Lung (tissue), 12 donors: ENCODE data around the gene SENP7. TPM values are rescaled to one million over a fixed set of nuclear protein-coding genes. Genes with fewer than 3 reads are reported as not detected.
"Not testable (repeated sequence)": the region's sequence is repeated elsewhere in the genome, so short reads cannot be mapped to it uniquely, and the experiment has no call there.

Source experiments
- ATAC-seq: fragments of 200-7000 bp; cut with Tn5 transposase; one replicate; pipeline ENCODE4 v1.9.1; 2020; ENCODE audit warnings: moderate number of reproducible peaks; ENCODE audit not compliant: insufficient read depth, low FRiP score
- DNase-seq, 3 donors: peaks; one replicate each; pipeline ENCODE4 v3.0.0-alpha.2; 2013 to 2017
- H3K27ac ChIP-seq, 2 donors: one replicate each; pipeline ENCODE4 v1.5.1; 2013; ENCODE audit warnings: mild to moderate bottlenecking in 2 of 2, moderate library complexity in 2 of 2, control low read depth in 1 of 2, inconsistent platforms in 1 of 2, low read depth in 1 of 2, low read length in 1 of 2
- H3K27me3 ChIP-seq, 3 donors: one replicate each; pipeline ENCODE4 v1.5.1; 2013; ENCODE audit warnings: low read length in 2 of 3; ENCODE audit not compliant: control insufficient read depth in 3 of 3, insufficient read depth in 3 of 3
- H3K36me3 ChIP-seq, 4 donors: one replicate each; pipeline ENCODE4 v1.5.1; 2013; ENCODE audit warnings: low read length in 4 of 4, mild to moderate bottlenecking in 1 of 4, moderate library complexity in 1 of 4; ENCODE audit not compliant: control insufficient read depth in 4 of 4, insufficient read depth in 4 of 4
- H3K4me1 ChIP-seq, 5 donors: one replicate each; pipeline ENCODE4 v1.5.1; 2013; ENCODE audit warnings: low read length in 5 of 5, mild to moderate bottlenecking in 2 of 5, moderate library complexity in 1 of 5; ENCODE audit not compliant: control insufficient read depth in 5 of 5, insufficient read depth in 5 of 5
- H3K4me3 ChIP-seq: one replicate; pipeline ENCODE4 v1.5.1; 2013; ENCODE audit warnings: mild to moderate bottlenecking, control low read depth, moderate library complexity
- H3K9ac ChIP-seq, 2 donors: one replicate each; pipeline ENCODE4 v1.5.1; 2013; ENCODE audit warnings: low read length in 2 of 2, control low read depth in 1 of 2; ENCODE audit not compliant: insufficient read depth in 1 of 2
- H3K9me3 ChIP-seq, 4 donors: one replicate each; pipeline ENCODE4 v1.5.1; 2013; ENCODE audit warnings: low read length in 3 of 4, mild to moderate bottlenecking in 1 of 4, moderate library complexity in 1 of 4; ENCODE audit not compliant: control insufficient read depth in 4 of 4, insufficient read depth in 3 of 4
- CTCF ChIP-seq: IDR thresholded peaks from 2 replicates; pipeline ENCODE4 v1.5.1; 2012; ENCODE audit warnings: mild to moderate bottlenecking; ENCODE audit errors: control extremely low read depth, extremely low read depth
- WGBS, 2 donors: extraction: QIAGEN DNeasy Blood & Tissue Kit; methylation state at CpG; one replicate each; pipeline ENCODE4 v1.1.7; 2013; 5-methylcytosine and 5-hydroxymethylcytosine counted together
- polyA plus RNA-seq, 2 donors: library from polyadenylated mRNA; stranded (reverse); fragments of 200-250 nt; gene quantifications; one replicate each; pipeline ENCODE4 v1.2.1, GENCODE V29; 2013
- total RNA-seq, 2 donors: library from RNA; depleted of rRNA in 1 of 2; stranded (reverse); fragments of >200 nt in 1 of 2; gene quantifications; one replicate each; pipeline ENCODE4 v1.2.1, GENCODE V29; 2014 to 2021
- donor health status: control.
- donor health status: control.
- donor health status: Bipolar disorder and iron deficiency.
- donor health status: healthy.
- donor health status: DM: yes; HTN: yes; CAD: no.

Gene SENP7
- total and polyA plus RNA-seq, 4 donors: 6.0 to 73.9 (median 11.8) TPM

- 67 to 82% methylated on average over 1 of the region's 1 CpG for WGBS, 2 donors
- TF ChIP-seq CTCF: no peak
- no peaks in the 10 kb centered on the region for H3K27me3 ChIP-seq
- no peaks in the 10 kb centered on the region for H3K4me1 ChIP-seq
- no peak overlapping the region for H3K9ac ChIP-seq
- ATAC-seq (no peak), DNase-seq (no peak)
- H3K27ac ChIP-seq: no peak overlapping the region
- H3K36me3 ChIP-seq: no peaks in the 10 kb centered on the region
- no peak overlapping the region for H3K4me3 ChIP-seq
- no peaks in the 10 kb centered on the region for H3K9me3 ChIP-seq
These were observed 36.5 kb upstream of the SENP7 start for GRCh38 chr3:101549473-101549872.

- 72 to 88% methylated on average over 2 of the region's 2 CpGs for WGBS, 2 donors
- DNase-seq: no peak
- Histone ChIP-seq H3K4me3 (no peak overlapping the region), H3K27ac (no peak overlapping the region), H3K36me3 (no peaks in the 10 kb centered on the region), H3K9me3 (no peaks in the 10 kb centered on the region), H3K27me3 (no peaks in the 10 kb centered on the region), H3K4me1 (peaks cover 0 to 3% (median 0%) of the 10 kb centered on the region in 5 donors), H3K9ac (no peak overlapping the region)
- ATAC-seq: no peak
- TF ChIP-seq CTCF: no peak
These were observed 35.6 kb upstream of the SENP7 start for GRCh38 chr3:101548527-101549105.

- no peak for TF ChIP-seq CTCF
- no peak overlapping the region for H3K27ac ChIP-seq
- WGBS, 2 donors: 84 to 86% methylated on average over 1 of the region's 1 CpG
- no peaks in the 10 kb centered on the region for H3K9me3 ChIP-seq
- peaks cover 0 to 4% (median 0%) of the 10 kb centered on the region in 5 donors for H3K4me1 ChIP-seq
- H3K4me3 ChIP-seq: no peak overlapping the region
- no peaks in the 10 kb centered on the region for H3K27me3 ChIP-seq
- no peak overlapping the region for H3K9ac ChIP-seq
- no peak for ATAC-seq
- H3K36me3 ChIP-seq: no peaks in the 10 kb centered on the region
- peak in 2 of 3 donors; percentile 80 to 89 for DNase-seq
These were observed 31.3 kb upstream of the SENP7 start for GRCh38 chr3:101544161-101544850.

- no peak for DNase-seq
- Histone ChIP-seq H3K27ac (no peak overlapping the region), H3K36me3 (no peaks in the 10 kb centered on the region), H3K9ac (no peak overlapping the region), H3K4me1 (peaks cover 0 to 4% (median 0%) of the 10 kb centered on the region in 5 donors), H3K27me3 (no peaks in the 10 kb centered on the region), H3K9me3 (no peaks in the 10 kb centered on the region), H3K4me3 (no peak overlapping the region)
- TF ChIP-seq CTCF: no peak
- ATAC-seq: no peak
These were observed 29.9 kb upstream of the SENP7 start for GRCh38 chr3:101542957-101543356.

GRCh38 chr3:101536955-101537354, 23.9 kb upstream of the SENP7 start:
- H3K4me3 ChIP-seq, H3K27me3 ChIP-seq, H3K4me1 ChIP-seq, ATAC-seq, DNase-seq, H3K9me3 ChIP-seq, H3K27ac ChIP-seq, H3K9ac ChIP-seq, H3K36me3 ChIP-seq: not testable (repeated sequence)
- WGBS, 2 donors: 52 to 56% methylated on average over 1 of the region's 1 CpG
